ENCODE data around the gene GGTLC2. TPM values are rescaled to one million over a fixed set of nuclear protein-coding genes. Genes with fewer than 3 reads are reported as not detected.
"Not testable (repeated sequence)": the region's sequence is repeated elsewhere in the genome, so short reads cannot be mapped to it uniquely, and the experiment has no call there.

The GGTLC2 gene
- total RNA-seq, 1 experiment from 2014 or later, result not detected

DNA sequence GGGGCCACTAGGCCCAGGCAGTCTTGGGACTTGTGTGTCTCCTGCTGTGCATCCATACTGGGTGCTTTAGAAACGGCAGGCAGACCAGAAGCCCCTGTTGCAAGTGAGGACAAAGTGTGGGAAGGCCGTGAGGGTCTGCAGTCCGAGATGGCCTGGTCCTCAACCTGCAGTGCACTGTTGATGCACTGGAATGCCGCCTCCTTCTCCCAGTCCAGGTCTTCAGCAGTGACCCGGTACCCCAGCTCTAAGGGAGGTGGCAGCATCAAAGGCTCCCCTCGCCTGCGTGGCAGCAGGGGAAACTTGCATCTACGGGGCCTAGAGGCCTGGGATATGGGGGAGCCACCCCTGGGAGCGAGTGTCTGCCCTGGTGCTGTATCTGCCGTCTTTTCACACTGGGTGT is 2.2 kb upstream of the GGTLC2 start:
- intact Hi-C loops (cut with micrococcal nuclease; ENCODE audit: unreplicated experiment); H3K4me1 Mint-ChIP-seq (ENCODE audit: low read depth, unreplicated experiment); BruUV-seq (replicated peaks); CTCF ChIA-PET; H3K27me3 Mint-ChIP-seq (ENCODE audit: unreplicated experiment); H3K4me3 Mint-ChIP-seq (ENCODE audit: low read depth, unreplicated experiment); H3K27ac Mint-ChIP-seq (ENCODE audit: unreplicated experiment); H3K9me3 Mint-ChIP-seq (ENCODE audit: low read depth, unreplicated experiment); DNase-seq; H3K36me3 Mint-ChIP-seq (ENCODE audit: insufficient read depth, unreplicated experiment): not testable (repeated sequence)

DNA sequence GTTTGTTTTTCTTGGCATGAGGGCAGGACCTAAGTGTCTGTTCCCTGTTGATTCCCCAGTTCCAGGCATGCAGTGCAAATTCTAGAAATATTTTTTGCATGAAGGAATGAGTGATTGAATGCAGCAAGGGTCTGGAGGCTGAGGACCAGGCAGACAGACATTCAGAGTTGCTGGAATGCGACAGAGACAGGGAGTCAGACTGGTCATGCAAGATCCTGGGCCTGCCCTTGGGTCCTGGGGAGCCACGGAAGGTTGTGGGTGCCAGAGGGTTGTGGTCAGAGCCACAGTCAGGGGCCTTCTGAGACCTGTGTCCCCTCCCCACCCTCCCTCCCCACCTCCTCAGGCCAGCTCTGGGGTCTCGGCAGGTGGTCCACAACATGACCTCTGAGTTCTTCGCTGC is 1.6 kb downstream of the GGTLC2 start:
- CTCF ChIA-PET, result not testable (repeated sequence)

DNA sequence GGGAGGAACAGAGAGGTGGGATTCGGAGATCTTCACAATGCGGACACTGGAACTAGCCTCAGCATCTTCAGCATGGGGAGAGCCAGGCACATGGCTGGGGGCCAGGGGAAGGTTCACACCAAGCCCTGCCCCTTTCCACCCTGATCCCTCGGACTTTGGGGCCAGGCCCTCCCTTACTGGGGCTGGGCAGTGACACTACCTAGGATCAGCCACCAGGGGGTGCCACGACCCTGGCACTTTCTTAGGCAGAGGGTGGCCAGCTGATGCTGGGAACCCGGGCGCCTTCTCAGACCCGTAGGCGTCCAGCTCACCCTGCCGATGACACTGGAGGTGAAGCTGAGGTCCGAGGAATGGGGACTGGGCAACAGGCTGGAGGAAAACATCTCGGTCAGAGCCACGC is 3.5 kb downstream of the GGTLC2 start:
- CTCF ChIA-PET; DNase-seq; H3K4me3 Mint-ChIP-seq (ENCODE audit: low read depth, unreplicated experiment); H3K4me1 Mint-ChIP-seq (ENCODE audit: low read depth, unreplicated experiment); intact Hi-C loops (cut with micrococcal nuclease; ENCODE audit: unreplicated experiment); BruUV-seq (replicated peaks); H3K9me3 Mint-ChIP-seq (ENCODE audit: low read depth, unreplicated experiment); H3K36me3 Mint-ChIP-seq (ENCODE audit: insufficient read depth, unreplicated experiment); H3K27ac Mint-ChIP-seq (ENCODE audit: unreplicated experiment): not testable (repeated sequence)
- H3K27me3 Mint-ChIP-seq (ENCODE audit: unreplicated experiment), result peaks cover 14% of the 10 kb centered on the region
- TF ChIP-seq, protein P1, sequence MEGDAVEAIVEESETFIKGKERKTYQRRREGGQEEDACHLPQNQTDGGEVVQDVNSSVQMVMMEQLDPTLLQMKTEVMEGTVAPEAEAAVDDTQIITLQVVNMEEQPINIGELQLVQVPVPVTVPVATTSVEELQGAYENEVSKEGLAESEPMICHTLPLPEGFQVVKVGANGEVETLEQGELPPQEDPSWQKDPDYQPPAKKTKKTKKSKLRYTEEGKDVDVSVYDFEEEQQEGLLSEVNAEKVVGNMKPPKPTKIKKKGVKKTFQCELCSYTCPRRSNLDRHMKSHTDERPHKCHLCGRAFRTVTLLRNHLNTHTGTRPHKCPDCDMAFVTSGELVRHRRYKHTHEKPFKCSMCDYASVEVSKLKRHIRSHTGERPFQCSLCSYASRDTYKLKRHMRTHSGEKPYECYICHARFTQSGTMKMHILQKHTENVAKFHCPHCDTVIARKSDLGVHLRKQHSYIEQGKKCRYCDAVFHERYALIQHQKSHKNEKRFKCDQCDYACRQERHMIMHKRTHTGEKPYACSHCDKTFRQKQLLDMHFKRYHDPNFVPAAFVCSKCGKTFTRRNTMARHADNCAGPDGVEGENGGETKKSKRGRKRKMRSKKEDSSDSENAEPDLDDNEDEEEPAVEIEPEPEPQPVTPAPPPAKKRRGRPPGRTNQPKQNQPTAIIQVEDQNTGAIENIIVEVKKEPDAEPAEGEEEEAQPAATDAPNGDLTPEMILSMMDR (IDR thresholded peaks at IDR 0.05; ENCODE audit: unreplicated experiment), result peak; percentile 49

More for the DNA sequence above, 1.6 kb downstream of the GGTLC2 start:
- H3K4me1 Mint-ChIP-seq (ENCODE audit: low read depth, unreplicated experiment); H3K27ac Mint-ChIP-seq (ENCODE audit: unreplicated experiment); DNase-seq; intact Hi-C loops (cut with micrococcal nuclease; ENCODE audit: unreplicated experiment); BruUV-seq (replicated peaks); H3K27me3 Mint-ChIP-seq (ENCODE audit: unreplicated experiment); H3K36me3 Mint-ChIP-seq (ENCODE audit: insufficient read depth, unreplicated experiment); H3K4me3 Mint-ChIP-seq (ENCODE audit: low read depth, unreplicated experiment); H3K9me3 Mint-ChIP-seq (ENCODE audit: low read depth, unreplicated experiment): not testable (repeated sequence)

DNA sequence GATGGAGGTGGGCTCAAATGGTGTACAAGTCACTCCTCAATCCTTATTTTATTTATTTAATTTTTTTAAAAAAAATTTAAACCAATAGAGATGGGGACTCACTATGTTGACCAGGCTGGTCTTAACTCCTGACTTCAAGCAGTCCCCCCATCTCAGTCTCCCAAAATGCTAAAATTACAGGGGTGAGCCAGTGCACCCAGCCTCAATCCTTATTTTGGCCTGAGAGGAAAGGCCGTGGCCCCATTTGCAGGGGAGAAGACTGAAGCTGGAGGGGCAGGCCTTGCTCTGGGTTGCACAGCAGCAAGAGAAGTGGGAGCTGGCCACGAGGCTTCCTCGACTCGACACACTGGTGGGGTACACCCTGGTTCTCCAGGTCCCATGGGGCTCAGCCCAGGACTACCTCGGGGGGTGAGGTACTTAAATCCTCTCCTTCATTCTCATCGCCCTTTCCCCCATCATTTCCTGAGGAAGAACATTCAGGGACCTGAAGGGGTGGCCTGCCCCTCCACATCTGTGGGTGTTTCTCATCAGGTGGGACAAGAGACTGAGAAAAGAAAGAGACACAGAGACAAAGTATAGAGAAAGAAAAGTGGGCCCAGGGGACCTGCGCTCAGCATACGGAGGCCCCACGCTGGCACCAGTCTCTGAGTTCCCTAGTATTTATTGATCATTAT is 4.6 kb downstream of the GGTLC2 start:
- CTCF ChIA-PET; intact Hi-C loops (cut with micrococcal nuclease; ENCODE audit: unreplicated experiment); H3K4me1 Mint-ChIP-seq (ENCODE audit: low read depth, unreplicated experiment); H3K4me3 Mint-ChIP-seq (ENCODE audit: low read depth, unreplicated experiment); DNase-seq; H3K27ac Mint-ChIP-seq (ENCODE audit: unreplicated experiment); BruUV-seq (replicated peaks); H3K9me3 Mint-ChIP-seq (ENCODE audit: low read depth, unreplicated experiment); H3K36me3 Mint-ChIP-seq (ENCODE audit: insufficient read depth, unreplicated experiment): not testable (repeated sequence)
- peaks cover 16% of the 10 kb centered on the region for H3K27me3 Mint-ChIP-seq (ENCODE audit: unreplicated experiment)

DNA sequence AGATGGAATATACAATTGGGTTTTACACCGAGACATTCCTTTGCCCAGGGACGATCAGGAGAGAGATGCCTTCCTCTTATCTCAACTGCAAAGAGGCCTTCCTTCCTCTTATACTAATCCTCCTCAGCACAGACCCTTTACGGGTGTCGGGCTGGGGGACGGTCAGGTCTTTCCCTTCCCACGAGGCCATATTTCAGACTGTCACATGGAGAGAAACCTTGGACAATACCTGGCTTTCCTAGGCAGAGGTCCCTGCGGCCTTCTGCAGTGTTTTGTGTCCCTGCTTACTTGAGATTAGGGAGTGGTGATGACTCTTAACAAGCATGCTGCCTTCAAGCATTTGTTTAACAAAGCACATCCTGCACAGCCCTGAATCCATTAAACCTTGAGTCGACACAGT is 5.3 kb downstream of the GGTLC2 start:
- intact Hi-C loops (cut with micrococcal nuclease; ENCODE audit: unreplicated experiment); BruUV-seq (replicated peaks); H3K27ac Mint-ChIP-seq (ENCODE audit: unreplicated experiment); H3K4me3 Mint-ChIP-seq (ENCODE audit: low read depth, unreplicated experiment); DNase-seq; CTCF ChIA-PET; H3K9me3 Mint-ChIP-seq (ENCODE audit: low read depth, unreplicated experiment); H3K36me3 Mint-ChIP-seq (ENCODE audit: insufficient read depth, unreplicated experiment); H3K4me1 Mint-ChIP-seq (ENCODE audit: low read depth, unreplicated experiment): not testable (repeated sequence)
- H3K27me3 Mint-ChIP-seq (ENCODE audit: unreplicated experiment), result peaks cover 17% of the 10 kb centered on the region

DNA sequence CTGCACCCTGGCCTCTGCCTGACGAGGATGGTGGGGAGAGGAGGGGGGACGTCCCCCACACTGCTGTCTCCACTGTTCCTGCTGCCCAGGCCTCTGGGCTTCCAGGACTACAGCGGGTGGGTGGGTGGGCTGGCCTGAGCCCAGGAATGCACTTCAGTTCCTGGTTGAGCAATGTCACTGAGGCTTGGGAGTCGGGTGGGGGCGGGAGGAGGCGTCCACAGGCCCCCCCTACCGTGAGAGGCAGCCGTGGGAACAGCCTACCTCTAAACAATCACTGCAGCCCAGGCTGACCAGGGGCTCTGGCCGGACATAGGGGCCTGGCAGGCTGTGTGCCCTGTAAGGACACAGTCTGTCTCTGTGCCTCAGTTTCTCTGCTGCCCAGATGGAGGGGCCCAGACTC is 6.0 kb downstream of the GGTLC2 start:
- DNase-seq; H3K36me3 Mint-ChIP-seq (ENCODE audit: insufficient read depth, unreplicated experiment); H3K4me1 Mint-ChIP-seq (ENCODE audit: low read depth, unreplicated experiment); CTCF ChIA-PET; H3K9me3 Mint-ChIP-seq (ENCODE audit: low read depth, unreplicated experiment); H3K4me3 Mint-ChIP-seq (ENCODE audit: low read depth, unreplicated experiment); H3K27ac Mint-ChIP-seq (ENCODE audit: unreplicated experiment); intact Hi-C loops (cut with micrococcal nuclease; ENCODE audit: unreplicated experiment); BruUV-seq (replicated peaks): not testable (repeated sequence)
- peaks cover 23% of the 10 kb centered on the region for H3K27me3 Mint-ChIP-seq (ENCODE audit: unreplicated experiment)

DNA sequence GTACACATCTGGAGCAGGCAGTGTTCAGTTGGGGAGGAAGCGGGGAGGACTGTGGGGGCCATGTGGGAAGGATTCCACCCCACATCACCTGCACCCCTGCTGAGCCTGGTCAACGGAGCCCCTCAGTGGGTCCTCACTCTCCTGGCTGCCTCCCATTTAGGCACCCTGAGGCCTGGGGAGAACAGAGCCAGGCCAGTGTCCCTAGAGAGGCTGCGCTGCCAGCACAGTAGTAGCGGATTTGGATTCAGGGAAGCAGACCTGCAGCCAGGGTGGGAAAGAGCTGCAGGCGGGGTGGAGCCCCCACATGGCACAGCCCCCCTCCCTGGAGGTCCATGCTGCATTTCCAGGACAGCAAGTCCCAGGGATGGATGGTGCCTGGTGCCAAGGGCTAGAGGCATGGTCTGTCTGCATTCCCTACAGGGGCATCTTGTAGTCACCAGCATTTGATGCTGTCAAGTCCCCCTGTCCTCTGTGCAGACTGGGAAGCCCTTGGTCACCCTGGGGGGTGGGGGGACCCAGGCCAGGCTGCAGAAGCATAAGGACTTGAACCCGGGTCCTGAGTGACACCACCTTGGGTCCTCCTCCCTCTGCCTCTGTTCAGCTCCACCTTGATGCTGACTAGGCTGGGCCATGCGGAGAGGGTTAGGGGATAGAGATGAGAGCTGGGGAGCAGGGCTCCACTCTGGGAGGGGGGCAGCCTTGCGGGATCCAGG is 6.5 kb downstream of the GGTLC2 start:
- H3K4me3 Mint-ChIP-seq (ENCODE audit: low read depth, unreplicated experiment); DNase-seq; H3K36me3 Mint-ChIP-seq (ENCODE audit: insufficient read depth, unreplicated experiment); H3K27ac Mint-ChIP-seq (ENCODE audit: unreplicated experiment); intact Hi-C loops (cut with micrococcal nuclease; ENCODE audit: unreplicated experiment); BruUV-seq (replicated peaks); H3K4me1 Mint-ChIP-seq (ENCODE audit: low read depth, unreplicated experiment); H3K9me3 Mint-ChIP-seq (ENCODE audit: low read depth, unreplicated experiment); CTCF ChIA-PET: not testable (repeated sequence)
- H3K27me3 Mint-ChIP-seq (ENCODE audit: unreplicated experiment), result peaks cover 29% of the 10 kb centered on the region

DNA sequence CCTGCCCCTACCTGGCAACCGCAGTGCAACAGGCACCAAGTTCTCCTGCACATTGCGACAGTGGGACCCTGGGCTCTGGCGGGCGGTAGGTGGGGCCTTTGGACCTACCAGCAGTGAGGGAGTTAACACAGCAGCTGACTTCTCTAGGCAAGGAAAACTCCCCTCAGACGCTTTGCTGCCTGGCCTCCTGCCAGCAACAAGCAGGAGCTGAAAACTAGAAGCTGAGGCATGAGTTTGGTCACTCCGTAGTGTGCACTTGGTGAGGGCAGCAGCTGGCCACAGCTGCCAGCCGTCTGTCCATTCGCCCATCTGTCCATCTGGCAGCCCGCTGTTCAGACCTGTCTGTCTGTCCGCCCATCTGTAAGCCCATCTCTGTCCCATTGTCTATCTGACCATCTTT is 7.2 kb downstream of the GGTLC2 start:
- intact Hi-C loops (cut with micrococcal nuclease; ENCODE audit: unreplicated experiment); H3K4me3 Mint-ChIP-seq (ENCODE audit: low read depth, unreplicated experiment); H3K4me1 Mint-ChIP-seq (ENCODE audit: low read depth, unreplicated experiment); H3K27ac Mint-ChIP-seq (ENCODE audit: unreplicated experiment); BruUV-seq (replicated peaks); DNase-seq; H3K36me3 Mint-ChIP-seq (ENCODE audit: insufficient read depth, unreplicated experiment); CTCF ChIA-PET; H3K9me3 Mint-ChIP-seq (ENCODE audit: low read depth, unreplicated experiment): not testable (repeated sequence)
- peaks cover 35% of the 10 kb centered on the region for H3K27me3 Mint-ChIP-seq (ENCODE audit: unreplicated experiment)

DNA sequence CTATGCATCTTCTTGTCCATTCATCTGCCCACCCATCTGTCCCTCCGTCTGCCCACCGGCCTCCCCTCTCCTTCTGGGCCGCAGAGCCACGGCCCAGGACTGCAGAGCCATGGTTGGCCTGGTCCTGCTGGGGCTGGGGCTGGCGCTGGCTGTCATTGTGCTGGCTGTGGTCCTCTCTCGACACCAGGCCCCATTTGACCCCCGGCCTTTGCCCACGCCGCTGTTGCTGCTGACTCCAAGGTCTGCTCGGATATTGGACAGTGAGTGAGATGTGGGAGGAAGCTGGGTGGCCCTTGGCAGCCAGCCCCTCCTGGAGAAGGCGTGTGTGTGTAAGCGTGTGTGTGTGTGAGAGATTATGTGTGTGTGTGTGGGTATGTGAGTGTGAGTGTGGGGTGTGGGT is 7.7 kb downstream of the GGTLC2 start:
- BruUV-seq (replicated peaks); DNase-seq; intact Hi-C loops (cut with micrococcal nuclease; ENCODE audit: unreplicated experiment); CTCF ChIA-PET; H3K27ac Mint-ChIP-seq (ENCODE audit: unreplicated experiment); H3K4me1 Mint-ChIP-seq (ENCODE audit: low read depth, unreplicated experiment); H3K36me3 Mint-ChIP-seq (ENCODE audit: insufficient read depth, unreplicated experiment); H3K9me3 Mint-ChIP-seq (ENCODE audit: low read depth, unreplicated experiment); H3K4me3 Mint-ChIP-seq (ENCODE audit: low read depth, unreplicated experiment): not testable (repeated sequence)
- H3K27me3 Mint-ChIP-seq (ENCODE audit: unreplicated experiment), result peaks cover 40% of the 10 kb centered on the region
